AG04450 (cell line): ENCODE results near the gene UQCRC1. TPM values are rescaled to one million over a fixed set of nuclear protein-coding genes. Genes with fewer than 3 reads are reported as not detected.

Experiments used
- CTCF ChIA-PET: fragments of 300-600, 350-600 bp; formaldehyde crosslinking; extraction: SDS; loops from one replicate; lab custom pipeline; 2022; ENCODE audit warnings: antibody characterized with exemption, inconsistent platforms; lab: Charles Lee
- POLR2A ChIA-PET: fragments of 350-600 bp; formaldehyde crosslinking; extraction: SDS; loops from one replicate; lab custom pipeline; 2021; ENCODE audit warnings: antibody characterized with exemption, inconsistent platforms; lab: Yijun Ruan, JAX
- DNase-seq: peaks from one replicate; pipeline ENCODE4 v3.0.0-alpha.2; 2011; ENCODE audit warnings: low read depth, low spot score
- H3K27ac ChIP-seq: one replicate; pipeline ENCODE4 v1.5.1; 2012; ENCODE audit warnings: low read depth, low read length, control low read depth
- H3K27me3 ChIP-seq: one replicate; pipeline ENCODE4 v1.6.0; 2012; ENCODE audit warnings: low read length; ENCODE audit not compliant: control insufficient read depth, insufficient read depth
- H3K4me3 ChIP-seq: 2 replicates; pipeline ENCODE4 v1.5.1; 2011; ENCODE audit warnings: mild to moderate bottlenecking, low read depth, low read length, control low read depth
- H3K9me3 ChIP-seq: 2 replicates; pipeline ENCODE4 v1.5.1; 2012; ENCODE audit warnings: low read length; ENCODE audit not compliant: control insufficient read depth, insufficient read depth
- polyA plus RNA-seq: library from polyadenylated mRNA; depleted of rRNA; stranded (reverse); fragments of >200 nt; gene quantifications from 2 replicates; pipeline ENCODE4 v1.2.3, GENCODE V29; 2011
- TF ChIP-seq, protein P1 (sequence below): IDR thresholded peaks from 2 replicates; pipeline ENCODE4 v1.5.1; 2011; ENCODE audit warnings: low read depth, low read length, control low read depth, inconsistent platforms

UQCRC1 gene
- polyA plus RNA-seq, 1 experiment, result 379 TPM

DNA sequence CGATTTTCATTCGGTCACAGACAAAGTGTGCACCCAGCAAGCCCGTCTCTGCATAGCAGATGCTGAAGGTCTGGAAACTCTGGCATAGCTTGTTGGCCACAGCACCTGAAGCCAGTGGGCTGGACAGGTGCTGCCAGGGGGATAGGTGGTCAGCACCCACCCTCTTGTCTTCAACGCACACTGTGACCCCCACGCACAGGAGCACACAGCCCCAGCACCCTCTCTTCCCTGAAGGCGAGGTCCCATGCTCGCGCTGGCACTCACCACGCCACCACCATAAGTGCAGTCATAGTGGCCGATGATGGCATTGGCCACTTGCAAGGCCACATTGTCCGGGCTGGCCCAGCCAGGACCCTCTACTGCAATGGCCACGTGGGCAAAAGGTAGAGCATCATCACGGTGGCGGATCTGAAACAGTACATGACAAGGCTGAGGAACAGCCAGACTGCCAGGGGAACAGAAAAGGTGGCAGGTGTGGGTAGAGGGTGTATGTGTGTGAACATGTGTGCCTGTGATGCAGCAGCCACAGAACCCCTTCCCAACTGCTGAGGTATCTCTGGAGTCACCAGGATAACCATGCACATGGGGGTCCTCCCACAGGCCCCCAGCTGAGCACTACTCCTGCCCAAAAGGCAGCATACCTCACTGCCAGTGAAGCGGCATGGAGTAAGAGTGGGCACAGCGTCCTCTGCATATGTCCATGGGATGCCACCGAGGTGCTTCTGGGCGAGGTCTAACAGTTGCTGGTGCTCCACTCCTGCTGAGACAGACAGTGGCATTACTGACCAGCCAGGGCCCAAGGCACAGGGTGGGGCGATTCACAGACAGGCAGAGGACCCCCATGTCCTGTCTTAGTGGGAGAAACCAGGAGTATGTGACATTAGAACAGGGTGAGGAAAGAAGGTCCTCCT lies 8.5 kb downstream of the UQCRC1 start:
- POLR2A ChIA-PET, result interaction anchor here (0.6 to 0.7 kb wide), 2 partner anchors 11 to 96 kb away, joined by 3 to 4 read pairs; no protein-coding TSS in a partner anchor
- TF ChIP-seq, protein P1, sequence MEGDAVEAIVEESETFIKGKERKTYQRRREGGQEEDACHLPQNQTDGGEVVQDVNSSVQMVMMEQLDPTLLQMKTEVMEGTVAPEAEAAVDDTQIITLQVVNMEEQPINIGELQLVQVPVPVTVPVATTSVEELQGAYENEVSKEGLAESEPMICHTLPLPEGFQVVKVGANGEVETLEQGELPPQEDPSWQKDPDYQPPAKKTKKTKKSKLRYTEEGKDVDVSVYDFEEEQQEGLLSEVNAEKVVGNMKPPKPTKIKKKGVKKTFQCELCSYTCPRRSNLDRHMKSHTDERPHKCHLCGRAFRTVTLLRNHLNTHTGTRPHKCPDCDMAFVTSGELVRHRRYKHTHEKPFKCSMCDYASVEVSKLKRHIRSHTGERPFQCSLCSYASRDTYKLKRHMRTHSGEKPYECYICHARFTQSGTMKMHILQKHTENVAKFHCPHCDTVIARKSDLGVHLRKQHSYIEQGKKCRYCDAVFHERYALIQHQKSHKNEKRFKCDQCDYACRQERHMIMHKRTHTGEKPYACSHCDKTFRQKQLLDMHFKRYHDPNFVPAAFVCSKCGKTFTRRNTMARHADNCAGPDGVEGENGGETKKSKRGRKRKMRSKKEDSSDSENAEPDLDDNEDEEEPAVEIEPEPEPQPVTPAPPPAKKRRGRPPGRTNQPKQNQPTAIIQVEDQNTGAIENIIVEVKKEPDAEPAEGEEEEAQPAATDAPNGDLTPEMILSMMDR, result no peak
- H3K27ac ChIP-seq, result no peak overlapping the region

GRCh38 chr3:48599509-48600285 lies 9.7 kb downstream of the UQCRC1 start:
- ChIA-PET POLR2A (interaction anchor here (1.4 to 1.7 kb wide), 2 partner anchors 36 to 153 kb away, joined by 4 to 14 read pairs; partner anchors contain the start of genes ATRIP and SLC26A6), CTCF (no interaction called here)
- Histone ChIP-seq H3K27ac (peak overlapping the region; percentile 99), H3K9me3 (no peaks in the 10 kb centered on the region; the same call in 1 of the 2 replicates), H3K27me3 (no peaks in the 10 kb centered on the region), H3K4me3 (no peak overlapping the region)
- TF ChIP-seq, protein P1, result no peak
- DNase-seq, result no peak

More for the DNA sequence above, 8.5 kb downstream of the UQCRC1 start:
- CTCF ChIA-PET, result interaction anchor here (1.1 kb wide), 1 partner anchor 35 kb away, joined by 4 read pairs; the partner anchor contains the start of gene SLC26A6
- H3K9me3 ChIP-seq, result no peaks in the 10 kb centered on the region
- H3K4me3 ChIP-seq, result no peak overlapping the region
- H3K27me3 ChIP-seq, result no peaks in the 10 kb centered on the region
- DNase-seq, result no peak

DNA sequence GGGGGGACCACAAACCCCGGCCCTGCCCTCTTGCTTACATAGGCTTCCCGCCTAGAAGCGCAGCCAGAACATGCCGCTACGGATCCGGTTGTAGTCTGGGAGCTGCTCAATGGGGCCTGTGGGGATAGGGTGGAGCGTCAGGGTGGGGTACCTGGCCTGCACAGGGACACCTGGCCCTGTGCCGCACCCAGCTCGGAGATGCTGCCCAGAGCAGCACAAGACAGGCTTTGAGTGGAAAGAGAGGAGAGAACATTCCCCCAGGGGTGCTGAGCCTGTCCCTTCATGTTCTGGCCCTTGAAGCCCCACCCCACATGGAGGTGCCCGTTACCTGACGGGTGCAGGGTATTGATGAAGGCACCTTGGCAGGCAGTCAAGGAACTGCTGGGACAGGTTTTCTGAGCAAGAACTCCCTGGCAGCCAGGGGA lies 10.4 kb downstream of the UQCRC1 start:
- CTCF ChIA-PET, result interaction anchor here (1.0 kb wide), 1 partner anchor 36 kb away, joined by 3 read pairs; the partner anchor contains the start of gene SLC26A6
- no peaks in the 10 kb centered on the region for H3K27me3 ChIP-seq
- H3K9me3 ChIP-seq, result no peaks in the 10 kb centered on the region; the same call in 1 of the 2 replicates
- DNase-seq, result no peak
- POLR2A ChIA-PET, result interaction anchor here (0.7 to 1.7 kb wide), 5 partner anchors 36 to 153 kb away, joined by 3 to 14 read pairs (median 4); partner anchors contain the start of genes ATRIP, CELSR3, PFKFB4 and SLC26A6
- H3K27ac ChIP-seq, result peak overlapping the region; percentile 99
- H3K4me3 ChIP-seq, result peak overlapping the region; percentile 17; the same call in 1 of the 2 replicates
- TF ChIP-seq, protein P1, result no peak

DNA sequence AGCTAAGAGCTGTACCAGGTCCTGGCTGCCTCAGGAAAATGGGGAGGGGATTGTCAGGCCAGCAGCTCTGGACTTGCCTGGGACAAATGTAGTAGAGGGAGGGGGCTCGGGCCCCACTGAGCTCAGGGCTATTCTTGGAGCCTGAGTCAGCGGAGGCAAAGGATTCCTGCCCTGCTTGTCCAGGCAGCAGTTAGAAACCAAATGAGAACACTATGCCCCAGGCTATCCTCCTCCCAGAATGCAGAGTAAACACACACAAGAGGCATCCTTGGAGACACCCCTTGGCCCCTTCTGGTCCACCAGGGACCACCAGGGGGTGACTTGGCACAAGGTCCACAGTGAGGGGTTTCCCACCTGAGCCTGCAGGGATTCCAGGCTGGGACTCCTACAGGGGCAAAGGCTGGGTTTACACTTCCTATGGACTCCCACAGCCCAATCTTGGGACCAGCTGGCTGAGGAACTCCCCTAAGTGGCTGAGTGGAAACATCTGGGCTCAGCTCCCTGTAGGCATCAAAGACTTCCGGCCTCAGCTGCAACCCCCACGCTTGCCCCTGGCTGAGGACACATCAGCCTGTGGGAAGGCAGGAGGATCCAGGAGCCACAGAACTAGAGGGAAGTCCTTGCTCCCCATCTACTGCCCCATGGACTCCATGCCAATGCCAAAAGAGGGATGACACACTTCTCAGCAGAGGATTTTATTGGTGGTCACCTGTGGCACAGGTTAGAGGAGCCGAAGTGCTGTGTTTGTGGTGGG lies 10.9 kb downstream of the UQCRC1 start:
- peak overlapping the region; percentile 17; the same call in 1 of the 2 replicates for H3K4me3 ChIP-seq
- TF ChIP-seq, protein P1, result no peak
- no peaks in the 10 kb centered on the region; the same call in 1 of the 2 replicates for H3K9me3 ChIP-seq
- peak; percentile 90 for DNase-seq
- H3K27ac ChIP-seq, result peak overlapping the region; percentile 99
- POLR2A ChIA-PET, result interaction anchor here (0.6 to 2.1 kb wide), 11 partner anchors 14 to 309 kb away, joined by 3 to 17 read pairs (median 4); partner anchors contain the start of genes ATRIP, CELSR3, PFKFB4 and SLC26A6
- CTCF ChIA-PET, result interaction anchor here (0.6 to 1.3 kb wide), 3 partner anchors 11 to 40 kb away, joined by 3 to 4 read pairs (median 3); partner anchors contain the start of genes SLC26A6 and UQCRC1
- H3K27me3 ChIP-seq, result no peaks in the 10 kb centered on the region
